GM23338 (cell line): ENCODE results near the gene ITSN2.

Experiments used
- CTCF ChIP-seq, 2 experiments: fragments of 200-600 bp in 1 of 2; sonication (generic) in 1 of 2; conservative IDR thresholded peaks; 2 replicates each; pipeline versions ENCODE4 v1.5.1 to v1.6.1; 2016 to 2017; ENCODE audit warnings: antibody characterized with exemption in 2 of 2, low read depth in 2 of 2, mild to moderate bottlenecking in 2 of 2, moderate library complexity in 1 of 2
- EZH2 ChIP-seq: fragments of 200-600 bp; sonication (generic); IDR thresholded peaks from one replicate; pipeline ENCODE4 v1.8.0; 2017; ENCODE audit warnings: antibody characterized with exemption, mild to moderate bottlenecking, low read depth; ENCODE audit not compliant: unreplicated experiment
- EZH2phosphoT487 ChIP-seq: fragments of 200-600 bp; sonication (generic); IDR thresholded peaks from one replicate; pipeline ENCODE4 v1.8.1; 2018; ENCODE audit warnings: antibody characterized with exemption; ENCODE audit not compliant: unreplicated experiment
- JUNB ChIP-seq: IDR thresholded peaks from one replicate; pipeline ENCODE4 v1.6.1; 2016; ENCODE audit warnings: antibody characterized with exemption; ENCODE audit not compliant: unreplicated experiment
- NANOG ChIP-seq: IDR thresholded peaks from 2 replicates; pipeline ENCODE4 v1.6.1; 2016; ENCODE audit warnings: antibody characterized with exemption, borderline replicate concordance
- POLR2AphosphoS5 ChIP-seq: IDR thresholded peaks from 2 replicates; pipeline ENCODE4 v1.6.1; 2016; ENCODE audit warnings: antibody characterized with exemption, low read depth
- REST ChIP-seq: IDR thresholded peaks from one replicate; pipeline ENCODE4 v1.6.1; 2018; ENCODE audit warnings: antibody characterized with exemption; ENCODE audit not compliant: unreplicated experiment
- STAT1 ChIP-seq: IDR thresholded peaks from one replicate; pipeline ENCODE4 v1.6.1; 2016; ENCODE audit warnings: antibody characterized with exemption; ENCODE audit not compliant: unreplicated experiment
- ZNF331 ChIP-seq: fragments of 250-450 bp; sonication (Bioruptor Pico); IDR thresholded peaks from 2 replicates; pipeline ENCODE4 v1.5.0; 2020; ENCODE audit warnings: low read depth, mild to moderate bottlenecking, moderate library complexity
- TF ChIP-seq, protein P1 (sequence below): fragments of 250-450 bp; sonication (Bioruptor Pico); IDR thresholded peaks from 2 replicates; pipeline ENCODE4 v1.5.0; 2020; ENCODE audit warnings: mild to moderate bottlenecking, moderate library complexity

GRCh38 chr2:24208490-24208889 is 151.8 kb downstream of the ITSN2 start:
- no peak for TF ChIP-seq CTCF (conservative IDR thresholded peaks at IDR 0.05; ENCODE audit: low read depth in 2 of 2)
- no peak for TF ChIP-seq EZH2
- TF ChIP-seq EZH2phosphoT487: no peak
- TF ChIP-seq JUNB: no peak
- no peak for TF ChIP-seq REST
- no peak for TF ChIP-seq STAT1
- TF ChIP-seq ZNF331 (CRISPR knock-in tag): no peak
- no peak for TF ChIP-seq NANOG
- no peak for TF ChIP-seq POLR2AphosphoS5
- TF ChIP-seq, protein P1, sequence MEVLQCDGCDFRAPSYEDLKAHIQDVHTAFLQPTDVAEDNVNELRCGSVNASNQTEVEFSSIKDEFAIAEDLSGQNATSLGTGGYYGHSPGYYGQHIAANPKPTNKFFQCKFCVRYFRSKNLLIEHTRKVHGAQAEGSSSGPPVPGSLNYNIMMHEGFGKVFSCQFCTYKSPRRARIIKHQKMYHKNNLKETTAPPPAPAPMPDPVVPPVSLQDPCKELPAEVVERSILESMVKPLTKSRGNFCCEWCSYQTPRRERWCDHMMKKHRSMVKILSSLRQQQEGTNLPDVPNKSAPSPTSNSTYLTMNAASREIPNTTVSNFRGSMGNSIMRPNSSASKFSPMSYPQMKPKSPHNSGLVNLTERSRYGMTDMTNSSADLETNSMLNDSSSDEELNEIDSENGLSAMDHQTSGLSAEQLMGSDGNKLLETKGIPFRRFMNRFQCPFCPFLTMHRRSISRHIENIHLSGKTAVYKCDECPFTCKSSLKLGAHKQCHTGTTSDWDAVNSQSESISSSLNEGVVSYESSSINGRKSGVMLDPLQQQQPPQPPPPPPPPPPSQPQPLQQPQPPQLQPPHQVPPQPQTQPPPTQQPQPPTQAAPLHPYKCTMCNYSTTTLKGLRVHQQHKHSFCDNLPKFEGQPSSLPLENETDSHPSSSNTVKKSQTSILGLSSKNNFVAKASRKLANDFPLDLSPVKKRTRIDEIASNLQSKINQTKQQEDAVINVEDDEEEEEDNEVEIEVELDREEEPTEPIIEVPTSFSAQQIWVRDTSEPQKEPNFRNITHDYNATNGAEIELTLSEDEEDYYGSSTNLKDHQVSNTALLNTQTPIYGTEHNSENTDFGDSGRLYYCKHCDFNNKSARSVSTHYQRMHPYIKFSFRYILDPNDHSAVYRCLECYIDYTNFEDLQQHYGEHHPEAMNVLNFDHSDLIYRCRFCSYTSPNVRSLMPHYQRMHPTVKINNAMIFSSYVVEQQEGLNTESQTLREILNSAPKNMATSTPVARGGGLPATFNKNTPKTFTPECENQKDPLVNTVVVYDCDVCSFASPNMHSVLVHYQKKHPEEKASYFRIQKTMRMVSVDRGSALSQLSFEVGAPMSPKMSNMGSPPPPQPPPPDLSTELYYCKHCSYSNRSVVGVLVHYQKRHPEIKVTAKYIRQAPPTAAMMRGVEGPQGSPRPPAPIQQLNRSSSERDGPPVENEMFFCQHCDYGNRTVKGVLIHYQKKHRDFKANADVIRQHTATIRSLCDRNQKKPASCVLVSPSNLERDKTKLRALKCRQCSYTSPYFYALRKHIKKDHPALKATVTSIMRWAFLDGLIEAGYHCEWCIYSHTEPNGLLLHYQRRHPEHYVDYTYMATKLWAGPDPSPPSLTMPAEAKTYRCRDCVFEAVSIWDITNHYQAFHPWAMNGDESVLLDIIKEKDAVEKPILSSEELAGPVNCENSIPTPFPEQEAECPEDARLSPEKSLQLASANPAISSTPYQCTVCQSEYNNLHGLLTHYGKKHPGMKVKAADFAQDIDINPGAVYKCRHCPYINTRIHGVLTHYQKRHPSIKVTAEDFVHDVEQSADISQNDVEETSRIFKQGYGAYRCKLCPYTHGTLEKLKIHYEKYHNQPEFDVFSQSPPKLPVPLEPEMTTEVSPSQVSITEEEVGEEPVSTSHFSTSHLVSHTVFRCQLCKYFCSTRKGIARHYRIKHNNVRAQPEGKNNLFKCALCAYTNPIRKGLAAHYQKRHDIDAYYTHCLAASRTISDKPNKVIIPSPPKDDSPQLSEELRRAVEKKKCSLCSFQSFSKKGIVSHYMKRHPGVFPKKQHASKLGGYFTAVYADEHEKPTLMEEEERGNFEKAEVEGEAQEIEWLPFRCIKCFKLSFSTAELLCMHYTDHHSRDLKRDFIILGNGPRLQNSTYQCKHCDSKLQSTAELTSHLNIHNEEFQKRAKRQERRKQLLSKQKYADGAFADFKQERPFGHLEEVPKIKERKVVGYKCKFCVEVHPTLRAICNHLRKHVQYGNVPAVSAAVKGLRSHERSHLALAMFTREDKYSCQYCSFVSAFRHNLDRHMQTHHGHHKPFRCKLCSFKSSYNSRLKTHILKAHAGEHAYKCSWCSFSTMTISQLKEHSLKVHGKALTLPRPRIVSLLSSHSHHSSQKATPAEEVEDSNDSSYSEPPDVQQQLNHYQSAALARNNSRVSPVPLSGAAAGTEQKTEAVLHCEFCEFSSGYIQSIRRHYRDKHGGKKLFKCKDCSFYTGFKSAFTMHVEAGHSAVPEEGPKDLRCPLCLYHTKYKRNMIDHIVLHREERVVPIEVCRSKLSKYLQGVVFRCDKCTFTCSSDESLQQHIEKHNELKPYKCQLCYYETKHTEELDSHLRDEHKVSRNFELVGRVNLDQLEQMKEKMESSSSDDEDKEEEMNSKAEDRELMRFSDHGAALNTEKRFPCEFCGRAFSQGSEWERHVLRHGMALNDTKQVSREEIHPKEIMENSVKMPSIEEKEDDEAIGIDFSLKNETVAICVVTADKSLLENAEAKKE: no peak
